Activated T-cell treated with anti-CD3 and anti-CD28 coated beads for 48 hours (primary cell): ENCODE data around the gene KIAA1958.
"Not testable (repeated sequence)": the region's sequence is repeated elsewhere in the genome, so short reads cannot be mapped to it uniquely, and the experiment has no call there.

Source experiments
- DNase-seq: peaks from one replicate; pipeline ENCODE4 v3.0.0-alpha.2; 2020; ENCODE audit warnings: low read depth

Gene KIAA1958

DNA sequence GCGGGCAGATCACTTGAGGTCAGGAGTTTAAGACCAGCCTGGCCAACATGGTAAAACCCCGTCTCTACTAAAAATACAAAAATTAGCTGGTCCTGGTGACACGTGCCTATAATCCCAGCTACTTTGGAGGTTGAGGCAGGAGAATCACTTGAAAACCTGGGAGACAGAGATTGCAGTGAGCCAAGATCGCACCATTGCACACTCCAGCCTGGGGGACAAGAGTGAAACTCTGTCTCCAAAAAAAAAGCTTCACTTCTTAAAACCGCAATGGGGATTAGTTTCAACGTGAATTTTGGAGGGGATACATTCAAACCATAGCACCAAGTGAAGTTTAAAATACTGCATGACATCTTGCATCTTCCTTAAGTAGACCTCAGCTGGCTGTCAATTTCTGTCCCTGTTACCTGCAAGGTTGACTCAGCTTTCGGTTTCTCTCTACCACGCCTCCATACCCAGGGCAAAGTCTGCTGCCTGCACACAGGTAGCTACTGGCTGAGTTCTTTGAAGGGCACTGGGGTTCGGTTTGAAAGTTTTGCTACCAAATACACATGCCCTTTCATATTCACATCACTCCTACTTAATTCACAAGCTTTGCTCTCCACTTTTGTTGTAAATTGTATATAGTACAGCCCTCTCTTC lies 69.3 kb downstream of the KIAA1958 start:
- DNase-seq = no peak

DNA sequence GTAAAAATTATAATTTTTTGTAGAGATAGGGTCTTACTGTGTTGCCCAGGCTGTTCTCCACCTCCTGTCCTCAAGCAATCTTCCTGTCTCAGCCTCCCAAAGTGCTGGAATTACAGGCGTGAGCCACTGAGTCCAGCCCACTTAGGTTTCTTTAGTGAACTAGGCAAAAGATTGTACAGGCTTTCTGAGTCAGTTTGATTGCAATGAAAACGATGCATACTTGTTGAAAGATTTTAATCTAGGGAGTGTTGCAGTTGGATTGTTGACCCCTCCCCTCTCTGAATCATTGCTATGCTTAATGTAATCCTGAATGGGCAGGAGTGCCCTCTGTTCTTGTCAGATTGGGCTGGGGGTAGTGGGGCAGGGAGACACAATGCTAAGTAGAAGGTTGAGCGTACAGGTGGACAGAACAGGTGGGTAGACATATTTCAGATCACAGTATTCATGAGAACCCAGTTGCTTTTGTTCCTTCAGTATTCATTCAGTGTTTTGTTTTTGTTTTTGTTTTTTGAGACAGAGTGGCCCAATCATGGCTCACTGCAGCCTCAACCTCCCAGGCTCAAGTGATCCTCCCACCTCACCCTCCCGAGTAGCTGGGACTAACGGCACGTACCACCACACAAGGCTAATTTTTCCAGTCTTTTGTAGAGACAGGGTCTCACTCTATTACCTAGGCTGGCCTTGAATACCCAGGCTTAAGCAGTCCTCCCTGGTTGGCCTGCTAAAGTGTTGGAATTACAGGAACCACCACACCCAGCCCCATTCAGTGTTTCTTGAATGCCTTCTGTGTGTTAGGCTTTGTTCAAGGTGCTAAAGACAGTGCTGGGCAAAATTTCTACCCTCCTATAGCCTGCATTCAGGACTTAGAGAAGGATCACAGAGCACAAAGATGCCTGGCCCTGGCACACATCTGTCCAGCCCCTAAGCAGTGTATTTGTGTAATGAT lies 70.1 kb downstream of the KIAA1958 start:
- DNase-seq = no peak

DNA sequence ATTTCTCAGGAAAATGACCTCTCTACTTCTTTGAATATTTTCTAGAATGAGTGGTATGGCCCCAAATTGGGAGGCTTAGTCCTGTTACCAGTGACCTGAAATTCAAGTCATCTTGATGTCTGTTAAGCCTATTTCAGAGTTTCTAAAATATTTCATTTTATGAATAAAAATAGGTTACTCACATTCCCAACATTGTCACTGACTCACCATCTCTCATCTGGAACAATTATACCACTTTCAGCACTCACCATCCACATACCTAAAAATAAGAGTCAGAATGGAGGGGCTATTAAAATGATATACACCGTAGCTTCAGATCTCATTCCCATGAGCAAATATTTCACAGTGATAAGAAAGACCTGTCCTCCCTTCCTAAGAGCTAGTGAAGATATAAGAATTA lies 71.8 kb downstream of the KIAA1958 start:
- DNase-seq = no peak

- no peak for DNase-seq
Observed at GRCh38 chr9:112558978-112559377, 72.4 kb downstream of the KIAA1958 start.

GRCh38 chr9:112559629-112560413 lies 73.2 kb downstream of the KIAA1958 start:
- DNase-seq = no peak

- no peak for DNase-seq
Observed at GRCh38 chr9:112562235-112562958, 75.8 kb downstream of the KIAA1958 start.

DNA sequence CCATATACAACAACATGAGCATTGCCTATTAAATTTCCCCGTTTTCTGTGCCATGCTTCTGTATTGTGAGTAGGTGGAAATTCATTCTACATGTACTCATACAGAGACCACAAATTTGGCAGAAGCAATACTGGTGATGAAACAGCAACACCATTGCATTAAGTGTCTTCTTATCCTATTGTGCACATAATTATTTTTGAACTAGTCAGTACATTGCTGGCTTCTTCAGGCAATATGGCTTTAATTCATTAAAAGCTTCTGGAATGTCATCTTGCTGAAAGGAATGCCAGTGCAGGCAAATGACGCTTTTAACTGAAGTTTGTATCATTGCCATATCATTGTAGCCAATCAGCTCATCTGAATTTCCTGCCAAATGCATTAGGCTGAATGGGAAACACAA lies 82.6 kb downstream of the KIAA1958 start:
- no peak for DNase-seq

DNA sequence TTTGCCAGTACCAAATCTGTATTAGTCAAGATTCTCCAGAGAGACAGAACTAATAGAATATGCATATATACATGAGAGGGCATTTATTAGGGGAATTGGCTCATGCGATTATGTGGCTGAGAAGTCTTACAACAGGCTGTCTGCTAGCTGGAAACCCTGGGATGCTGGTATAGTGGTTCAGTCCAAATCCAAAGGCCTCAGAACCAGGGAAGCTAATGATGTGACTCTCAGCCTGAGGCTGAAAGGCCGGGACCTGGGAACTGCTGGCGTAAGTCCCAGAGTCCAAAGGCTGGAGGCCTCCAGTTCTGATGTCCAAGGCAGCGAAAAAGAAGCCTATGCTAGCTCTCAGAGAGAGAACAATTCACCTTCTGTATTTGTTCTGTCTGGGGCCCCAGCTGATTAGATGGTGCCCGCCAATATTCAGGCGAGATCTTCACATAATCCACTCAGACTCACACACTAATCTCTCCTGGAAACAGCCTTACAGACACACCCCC lies 84.1 kb downstream of the KIAA1958 start:
- DNase-seq = no peak

- DNase-seq = no peak
Observed at GRCh38 chr9:112571624-112572355, 85.2 kb downstream of the KIAA1958 start.

DNA sequence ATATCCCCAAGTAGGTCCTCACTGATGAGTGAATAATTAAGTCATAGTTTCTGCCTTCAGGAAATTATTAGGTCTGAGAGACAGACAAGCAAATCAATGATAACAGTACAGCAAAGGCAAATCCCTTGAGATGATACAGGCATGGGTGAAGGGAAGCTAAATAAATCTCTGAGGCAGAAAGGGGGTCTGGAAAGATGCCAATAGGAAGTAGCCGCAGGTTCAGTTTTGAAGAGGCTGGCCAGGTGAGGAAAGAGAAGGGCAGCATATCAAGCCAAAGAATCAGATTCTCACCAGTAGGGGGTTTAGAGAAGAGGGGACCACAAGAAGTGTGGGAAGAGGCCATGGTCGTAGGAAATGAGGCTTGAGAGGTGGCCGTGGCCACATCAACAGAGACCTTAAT lies 85.8 kb downstream of the KIAA1958 start:
- DNase-seq = no peak

DNA sequence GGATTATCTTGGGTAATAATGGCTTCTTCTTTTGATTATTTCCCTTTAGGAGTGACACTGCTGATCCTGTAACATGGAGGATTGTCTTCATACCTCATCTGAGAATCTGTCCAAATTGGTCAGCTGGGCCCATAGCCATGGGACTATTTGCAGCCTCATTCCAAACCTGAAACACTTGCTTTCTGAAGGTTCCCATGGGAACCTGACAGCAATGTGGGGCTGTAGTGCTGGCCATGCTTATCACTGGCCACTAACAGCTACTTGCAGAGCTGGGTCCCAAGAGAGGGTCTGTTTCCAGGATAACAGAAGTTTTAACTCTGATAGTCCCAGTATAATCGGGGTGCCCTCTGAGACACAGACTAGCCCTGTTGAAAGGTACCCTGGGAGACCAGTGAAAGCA lies 87.4 kb downstream of the KIAA1958 start:
- DNase-seq = no peak

DNA sequence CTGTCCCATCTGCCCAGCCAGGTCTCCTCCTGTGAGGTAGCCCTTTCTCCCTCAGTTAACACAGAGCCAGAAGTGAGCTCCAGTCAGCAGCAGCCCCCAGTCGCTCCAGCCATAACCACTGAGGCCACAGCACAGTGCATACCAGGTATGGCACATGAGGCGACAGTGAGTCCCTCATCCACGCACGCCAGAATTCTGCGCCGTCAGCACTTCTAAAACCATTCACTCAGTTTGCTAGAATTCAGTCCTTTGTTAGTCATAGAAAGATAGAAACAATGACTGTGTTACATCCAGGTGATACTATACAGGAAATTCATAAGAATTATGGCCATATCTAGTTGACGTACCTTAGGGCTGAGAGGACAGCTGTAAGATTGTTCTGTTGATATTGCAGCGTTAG lies 88.5 kb downstream of the KIAA1958 start:
- no peak for DNase-seq

- no peak for DNase-seq
Observed at GRCh38 chr9:112581469-112582176, 95.0 kb downstream of the KIAA1958 start.

GRCh38 chr9:112582371-112583262 lies 96.0 kb downstream of the KIAA1958 start:
- DNase-seq = no peak

- DNase-seq = no peak
Observed at GRCh38 chr9:112586599-112587155, 100.0 kb downstream of the KIAA1958 start.

DNA sequence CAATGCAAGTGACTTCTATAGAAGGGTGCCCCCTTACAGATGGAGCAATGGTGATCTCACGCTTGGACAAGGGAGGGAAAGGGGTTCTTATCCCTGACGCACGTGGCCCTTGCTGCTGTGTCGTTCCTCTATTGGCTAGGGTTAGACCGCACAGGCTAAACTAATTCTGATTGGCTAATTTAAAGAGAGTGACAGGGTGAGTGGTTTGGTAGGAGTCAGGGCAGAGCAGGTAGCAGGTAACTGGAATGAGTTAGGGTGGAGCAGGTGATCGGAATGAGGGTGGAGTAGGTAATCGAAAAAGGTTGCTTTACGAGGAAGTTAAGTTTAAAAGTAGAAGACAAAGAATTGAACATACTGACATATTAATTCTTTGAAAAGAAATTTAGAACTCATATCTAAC lies 105.2 kb downstream of the KIAA1958 start:
- not testable (repeated sequence) for DNase-seq

DNA sequence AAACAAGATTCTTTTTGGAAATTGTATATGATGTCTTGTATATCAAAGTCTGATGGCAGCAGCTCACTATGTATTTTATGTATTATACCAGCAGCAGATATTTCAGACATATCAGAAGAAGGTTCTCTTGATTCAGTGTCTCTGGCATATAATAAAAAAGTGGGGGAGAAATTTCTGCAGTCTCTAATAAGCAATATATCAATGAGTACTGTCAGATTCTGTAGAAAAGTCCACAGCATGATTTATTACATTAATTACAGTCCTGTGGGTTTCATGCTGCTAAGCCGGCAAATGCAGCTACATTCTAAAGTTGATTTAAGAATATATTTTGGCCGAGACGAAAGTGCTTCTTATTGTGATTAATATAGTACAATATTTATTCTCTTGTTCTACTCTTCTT lies 113.1 kb downstream of the KIAA1958 start:
- no peak for DNase-seq

DNA sequence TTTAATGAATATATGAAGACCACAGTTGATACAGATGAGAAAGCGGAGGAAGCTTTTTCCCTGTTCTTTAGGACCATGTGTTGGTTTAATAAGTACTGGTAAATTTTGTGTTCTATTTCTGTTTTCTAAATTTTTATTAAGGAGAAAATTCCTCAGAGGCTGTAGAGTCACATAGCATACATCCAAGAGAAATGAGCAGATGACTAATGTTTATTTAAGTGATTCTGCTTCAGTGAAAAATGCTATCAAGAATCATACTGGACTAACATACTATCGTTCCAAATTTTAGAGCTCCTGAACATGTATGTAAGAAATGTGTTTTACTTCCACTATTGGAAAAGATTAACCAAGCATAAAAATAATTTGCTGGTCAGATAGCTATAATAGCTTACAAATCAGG lies 115.0 kb downstream of the KIAA1958 start:
- DNase-seq = no peak

DNA sequence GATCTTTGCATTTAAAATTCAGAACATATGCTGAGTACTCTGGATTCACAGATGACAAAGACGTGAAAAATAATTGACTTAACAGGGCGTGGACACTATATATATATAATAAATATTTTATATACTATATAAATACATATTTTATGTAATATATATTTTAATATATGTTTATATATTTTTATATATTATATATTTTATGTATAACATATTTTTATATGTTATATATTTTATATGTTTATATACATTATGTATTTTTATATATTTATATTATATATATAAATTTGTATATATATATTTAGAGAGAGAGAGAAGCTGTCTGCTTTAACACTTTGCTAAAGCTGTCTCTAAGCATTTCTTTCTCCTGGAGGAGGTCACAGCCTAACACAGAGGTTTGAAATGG lies 118.2 kb downstream of the KIAA1958 start:
- no peak for DNase-seq
